ENCODE results near the gene PLAU. TPM values are rescaled to one million over a fixed set of nuclear protein-coding genes. Genes with fewer than 3 reads are reported as not detected.
A peak's percentile ranks its signal among the peaks of the same experiment; 100 is the strongest.

PLAU gene
- polyA plus RNA-seq (ENCODE audit: insufficient read length in 4 of 4): 10 to 100 TPM; 11.9 to 35.9 (median 20.3) TPM

DNA sequence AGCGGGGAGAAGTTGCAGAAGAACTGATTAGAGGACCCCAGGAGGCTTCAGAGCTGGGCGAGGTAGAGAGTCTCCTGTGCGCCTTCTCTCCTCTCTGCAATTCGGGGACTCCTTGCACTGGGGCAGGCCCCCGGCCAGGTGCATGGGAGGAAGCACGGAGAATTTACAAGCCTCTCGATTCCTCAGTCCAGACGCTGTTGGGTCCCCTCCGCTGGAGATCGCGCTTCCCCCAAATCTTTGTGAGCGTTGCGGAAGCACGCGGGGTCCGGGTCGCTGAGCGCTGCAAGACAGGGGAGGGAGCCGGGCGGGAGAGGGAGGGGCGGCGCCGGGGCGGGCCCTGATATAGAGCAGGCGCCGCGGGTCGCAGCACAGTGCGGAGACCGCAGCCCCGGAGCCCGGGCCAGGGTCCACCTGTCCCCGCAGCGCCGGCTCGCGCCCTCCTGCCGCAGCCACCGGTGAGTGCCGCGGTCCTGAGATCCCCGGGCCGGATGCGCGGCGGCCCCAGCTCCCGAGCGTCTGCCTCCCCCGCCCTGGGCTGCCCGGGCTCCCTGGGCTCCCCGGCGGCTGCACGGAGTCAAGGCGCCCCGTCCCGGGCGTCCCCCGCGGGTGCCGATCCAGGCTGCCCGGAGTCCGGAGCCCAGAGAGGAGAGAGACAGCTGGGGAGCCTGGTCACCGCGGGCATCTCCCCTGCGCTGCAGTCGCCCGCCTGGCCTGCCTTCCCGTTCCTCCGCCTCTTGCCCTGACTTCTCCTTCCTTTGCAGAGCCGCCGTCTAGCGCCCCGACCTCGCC lies at the start of gene PLAU:
TSS of gene PLAU (plus strand) at position 369 of the 789 bp plus-strand sequence. CDS start 424 bp downstream, outside the sequence.
- DNase-seq (ENCODE audit: low read depth in 4 of 4, low spot score in 3 of 4): no peak

DNA sequence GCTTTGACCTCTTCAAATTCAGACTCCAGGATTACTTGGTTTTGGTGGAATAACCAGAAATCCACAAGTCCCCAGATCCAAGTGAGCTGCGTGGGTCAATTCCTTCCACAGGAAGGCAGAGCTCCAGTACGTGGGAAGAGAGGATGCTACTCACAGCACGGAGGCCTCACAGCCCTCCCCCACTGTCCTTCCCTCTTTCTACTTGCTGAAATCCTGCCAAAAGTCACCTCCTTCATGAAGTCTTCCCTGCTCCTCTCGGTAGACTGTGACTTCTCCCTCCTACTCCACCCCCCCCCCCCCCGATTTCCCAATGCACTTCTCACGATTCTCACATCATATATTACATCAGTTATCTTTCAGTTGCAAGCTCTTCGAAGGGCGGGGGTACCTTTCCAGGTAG lies 48.9 kb upstream of the PLAU start:
- DNase-seq (ENCODE audit: low read depth in 4 of 4, low spot score in 3 of 4): no peak

DNA sequence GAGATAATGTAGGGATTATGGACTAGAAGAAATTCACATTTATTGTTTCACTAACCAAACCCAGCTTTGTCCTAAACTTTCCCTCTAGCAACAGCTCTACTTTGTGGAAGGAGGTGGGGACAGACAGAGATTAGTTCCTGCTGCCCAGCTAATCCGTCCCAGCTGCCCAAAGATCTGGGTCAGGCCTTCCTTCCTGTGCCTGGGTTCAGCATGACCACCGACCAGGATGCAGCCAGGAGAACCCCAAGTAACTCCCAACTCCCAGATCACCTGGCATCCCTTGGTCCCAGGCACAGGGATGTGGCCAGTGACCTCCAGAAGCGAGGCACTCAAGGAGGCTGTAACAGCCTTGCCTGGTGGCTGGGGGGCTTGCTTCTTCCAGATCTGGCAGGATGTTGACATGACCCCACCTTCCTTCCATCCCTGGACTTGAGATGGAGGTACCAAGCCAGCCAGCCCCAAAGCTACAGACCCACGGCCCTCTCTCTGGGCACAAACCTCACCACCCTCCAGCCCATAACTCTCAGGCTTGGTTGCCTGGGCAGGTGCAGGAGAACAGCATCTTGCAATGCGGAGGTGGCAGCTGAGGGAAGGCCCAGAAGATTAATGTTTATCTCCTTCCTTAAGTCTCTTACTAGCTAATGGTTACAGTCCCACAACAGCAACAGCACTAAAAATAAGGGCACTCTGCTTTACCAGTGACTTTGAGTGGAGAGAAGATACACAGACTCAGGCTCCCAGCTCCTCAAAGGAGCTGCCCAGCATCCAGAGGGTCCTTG lies 47.7 kb upstream of the PLAU start:
- no peak for DNase-seq (ENCODE audit: low read depth in 4 of 4, low spot score in 3 of 4)

DNA sequence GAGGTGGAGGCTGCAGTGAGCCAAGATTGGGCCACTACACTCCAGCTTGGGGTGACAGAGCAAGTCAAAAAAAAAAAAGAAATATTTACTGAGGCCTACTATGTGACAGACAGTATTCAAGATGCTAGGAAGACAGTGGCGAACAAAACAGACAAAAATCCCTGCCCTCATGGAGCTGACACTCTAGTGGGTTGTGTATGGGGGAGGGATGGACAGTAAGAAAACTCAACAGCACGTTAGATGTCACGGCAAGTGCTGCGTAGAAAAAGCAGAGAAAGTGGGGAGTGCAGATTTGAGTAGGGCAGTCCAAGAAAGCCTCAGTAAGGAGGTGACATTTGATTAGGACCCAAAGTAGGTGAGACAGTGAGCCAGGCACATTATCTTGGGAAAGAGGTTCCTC lies 46.7 kb upstream of the PLAU start:
- DNase-seq (ENCODE audit: low read depth in 4 of 4, low spot score in 3 of 4): no peak

DNA sequence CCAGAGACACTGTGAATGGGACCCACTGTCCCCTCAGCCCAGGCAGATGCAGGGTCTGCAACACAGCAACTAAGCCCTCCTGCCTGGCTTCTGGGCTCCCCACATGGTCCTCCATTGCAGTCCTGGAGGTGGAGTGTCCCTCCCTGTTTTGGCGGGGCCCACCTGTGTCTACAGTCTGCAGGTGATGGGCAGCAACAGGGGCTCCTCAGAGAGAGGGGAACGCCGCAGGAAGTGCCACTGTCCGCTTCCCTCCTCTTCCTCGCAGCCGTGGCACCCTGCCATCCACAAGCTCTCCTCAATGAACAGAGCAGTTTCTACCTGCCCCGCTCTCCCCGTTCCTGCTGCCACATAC lies 45.8 kb upstream of the PLAU start:
- no peak for DNase-seq (ENCODE audit: low read depth in 4 of 4, low spot score in 3 of 4)

DNA sequence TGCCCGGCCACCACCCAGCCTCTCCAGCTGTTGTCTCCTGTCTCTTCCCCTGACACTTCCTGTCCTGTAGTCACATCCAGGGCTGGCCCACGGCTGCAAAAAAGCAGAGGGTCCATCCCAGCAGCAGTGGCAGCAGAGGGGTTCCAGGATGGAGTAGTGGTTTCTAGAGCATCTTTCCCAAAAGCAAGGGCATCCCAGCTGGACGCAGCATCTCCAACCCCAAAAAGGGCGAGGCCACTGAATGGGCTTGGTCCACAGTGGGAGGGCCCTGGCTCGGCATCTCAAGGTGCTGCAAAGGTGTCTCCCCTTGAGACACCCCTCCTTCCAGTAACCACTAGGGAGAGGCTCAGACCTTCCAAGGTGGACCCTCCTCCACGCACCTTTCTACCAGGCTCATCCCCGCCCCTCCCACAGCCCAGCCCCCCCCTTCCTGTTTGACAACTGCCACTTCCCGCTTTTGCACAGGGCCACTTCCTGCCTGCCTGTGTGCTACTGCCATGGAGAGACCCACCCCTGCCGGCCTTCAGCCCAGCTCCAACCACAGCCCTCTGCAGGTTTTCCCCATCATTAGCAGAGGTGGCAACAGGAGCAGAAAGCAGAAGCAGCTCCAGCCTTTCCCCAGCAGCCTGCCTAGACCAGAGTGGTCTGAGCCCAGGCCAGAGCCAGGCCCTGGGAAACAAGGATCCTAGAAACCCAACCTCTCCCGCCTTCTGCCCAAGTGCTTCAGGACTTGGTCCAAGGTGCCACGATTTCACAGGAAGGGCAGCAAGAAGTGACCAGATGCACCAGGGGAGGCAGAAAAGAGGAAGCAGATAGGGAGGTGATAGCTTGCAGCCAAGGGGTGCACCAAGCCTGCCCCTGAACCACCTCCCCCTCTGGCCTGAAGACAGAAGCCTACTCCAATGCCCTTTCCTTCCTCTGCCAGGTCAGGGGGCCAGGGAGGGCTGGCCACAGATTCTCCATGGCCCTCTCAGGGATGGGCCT lies 45.2 kb upstream of the PLAU start:
- DNase-seq (ENCODE audit: low read depth in 4 of 4, low spot score in 3 of 4): no peak

DNA sequence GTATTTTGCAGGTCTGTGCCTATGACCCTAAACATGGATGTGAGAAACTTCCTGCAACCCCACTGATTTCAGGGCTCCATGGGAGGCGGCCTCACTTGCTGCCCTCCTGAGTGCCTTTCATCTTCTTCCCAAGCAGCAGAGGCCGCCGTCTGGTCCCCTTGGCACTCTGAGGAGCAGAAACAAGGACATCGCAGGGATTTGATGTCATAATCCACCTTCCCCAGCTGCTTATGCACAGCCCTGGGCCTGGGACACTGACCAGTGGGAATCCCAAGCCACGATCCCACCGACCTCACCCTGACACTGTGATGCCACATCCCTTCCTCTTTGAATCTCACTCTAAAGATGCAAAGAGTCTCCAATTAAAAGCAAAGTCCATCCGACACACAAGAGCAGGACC lies 44.3 kb upstream of the PLAU start:
- no peak for DNase-seq (ENCODE audit: low read depth in 4 of 4, low spot score in 3 of 4)

DNA sequence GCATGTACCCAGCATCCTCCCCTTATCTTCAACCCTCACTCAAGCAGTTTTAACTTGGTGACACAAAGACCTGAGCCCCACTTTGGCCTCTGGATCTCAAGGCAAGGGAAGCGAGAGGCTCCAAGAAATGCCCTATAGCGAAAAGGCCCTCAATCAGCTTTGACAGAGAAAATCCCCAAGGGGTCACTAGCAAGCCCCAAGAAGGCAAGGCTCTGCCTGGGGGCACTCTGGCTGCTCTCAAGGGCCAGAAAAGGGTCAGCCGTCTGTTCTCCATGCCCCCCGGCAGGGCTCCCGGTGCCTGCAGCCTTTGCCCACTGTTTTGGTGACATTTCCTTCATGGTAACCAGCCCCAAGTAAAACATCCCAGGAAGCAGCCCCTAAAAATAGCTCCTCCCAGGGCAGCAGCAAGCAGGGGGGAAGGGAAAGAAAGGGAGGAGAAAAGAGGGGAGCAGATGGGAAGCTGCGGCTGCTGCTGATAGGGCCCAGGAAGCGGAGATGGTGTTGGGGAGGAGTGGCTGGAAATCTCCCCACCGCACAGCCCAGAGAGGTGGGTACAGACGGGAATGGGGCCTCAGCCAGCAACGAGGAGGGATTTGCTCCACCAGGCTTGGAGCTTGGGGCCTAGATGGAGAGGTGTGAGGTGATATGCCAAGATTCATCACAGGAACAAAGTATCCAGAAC lies 43.7 kb upstream of the PLAU start:
- DNase-seq (ENCODE audit: low read depth in 4 of 4, low spot score in 3 of 4): no peak

DNA sequence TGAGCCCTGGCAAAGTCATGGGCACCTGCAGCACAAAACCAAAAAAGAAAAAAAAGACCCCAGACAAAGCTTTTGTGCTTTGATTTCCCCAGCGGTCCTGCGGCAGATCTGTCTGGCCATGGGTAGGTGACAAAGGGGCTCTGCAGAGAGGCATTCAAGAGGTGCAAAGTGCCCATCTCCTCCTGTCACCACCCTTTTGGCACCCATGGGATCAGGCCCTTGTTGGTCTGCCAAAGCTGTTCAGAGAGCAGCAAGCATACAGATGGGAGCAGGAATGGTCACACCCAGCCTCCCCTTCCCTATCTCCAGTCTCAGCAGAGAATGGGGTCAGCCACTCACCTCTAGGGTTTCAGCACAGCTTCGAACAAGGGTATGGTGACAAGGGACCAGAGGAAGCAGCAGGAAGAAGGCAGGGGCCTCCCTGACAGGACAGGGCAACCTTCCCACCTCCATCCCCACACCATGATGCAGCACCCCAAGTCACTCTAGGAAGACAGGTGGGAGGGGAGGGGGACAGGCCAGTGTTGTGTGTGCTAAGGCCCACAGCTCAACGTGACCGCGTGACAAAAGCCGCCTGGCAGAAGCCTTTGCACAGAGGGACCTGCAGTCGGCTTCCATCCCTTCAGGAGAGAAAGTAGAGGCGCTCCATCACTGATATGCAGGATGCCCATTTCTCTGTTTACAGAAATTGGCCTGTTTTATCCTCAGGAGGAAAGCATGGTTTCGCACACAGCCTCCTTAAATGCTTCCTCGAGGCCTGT lies 42.9 kb upstream of the PLAU start:
- DNase-seq (ENCODE audit: low read depth in 4 of 4, low spot score in 3 of 4): no peak

DNA sequence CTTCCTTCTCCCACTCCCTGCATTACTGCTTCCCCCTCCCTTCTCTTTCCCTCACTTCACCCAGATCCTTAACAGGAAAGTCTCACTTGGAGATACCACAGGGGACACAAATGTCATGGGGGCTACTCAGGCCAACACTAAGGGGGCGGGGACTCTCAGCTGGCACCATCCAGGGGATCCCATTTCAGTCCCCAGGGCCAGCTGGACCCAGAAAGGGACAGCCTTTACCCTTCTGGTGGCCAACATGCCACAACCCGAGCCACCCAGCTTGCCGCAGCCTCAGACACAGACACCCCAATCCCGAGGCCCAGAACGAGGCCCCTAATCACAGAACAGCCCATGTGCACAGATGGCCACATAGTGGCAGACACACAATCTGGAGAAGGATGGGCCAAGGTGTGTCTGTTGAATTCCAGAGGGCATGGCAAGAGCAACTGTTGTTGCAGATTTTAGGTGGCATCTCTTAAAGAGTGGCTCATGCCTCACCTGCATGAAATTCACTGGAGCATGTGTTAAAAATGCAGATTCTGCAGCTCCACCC lies 42.2 kb upstream of the PLAU start:
- DNase-seq (ENCODE audit: low read depth in 4 of 4, low spot score in 3 of 4): no peak

DNA sequence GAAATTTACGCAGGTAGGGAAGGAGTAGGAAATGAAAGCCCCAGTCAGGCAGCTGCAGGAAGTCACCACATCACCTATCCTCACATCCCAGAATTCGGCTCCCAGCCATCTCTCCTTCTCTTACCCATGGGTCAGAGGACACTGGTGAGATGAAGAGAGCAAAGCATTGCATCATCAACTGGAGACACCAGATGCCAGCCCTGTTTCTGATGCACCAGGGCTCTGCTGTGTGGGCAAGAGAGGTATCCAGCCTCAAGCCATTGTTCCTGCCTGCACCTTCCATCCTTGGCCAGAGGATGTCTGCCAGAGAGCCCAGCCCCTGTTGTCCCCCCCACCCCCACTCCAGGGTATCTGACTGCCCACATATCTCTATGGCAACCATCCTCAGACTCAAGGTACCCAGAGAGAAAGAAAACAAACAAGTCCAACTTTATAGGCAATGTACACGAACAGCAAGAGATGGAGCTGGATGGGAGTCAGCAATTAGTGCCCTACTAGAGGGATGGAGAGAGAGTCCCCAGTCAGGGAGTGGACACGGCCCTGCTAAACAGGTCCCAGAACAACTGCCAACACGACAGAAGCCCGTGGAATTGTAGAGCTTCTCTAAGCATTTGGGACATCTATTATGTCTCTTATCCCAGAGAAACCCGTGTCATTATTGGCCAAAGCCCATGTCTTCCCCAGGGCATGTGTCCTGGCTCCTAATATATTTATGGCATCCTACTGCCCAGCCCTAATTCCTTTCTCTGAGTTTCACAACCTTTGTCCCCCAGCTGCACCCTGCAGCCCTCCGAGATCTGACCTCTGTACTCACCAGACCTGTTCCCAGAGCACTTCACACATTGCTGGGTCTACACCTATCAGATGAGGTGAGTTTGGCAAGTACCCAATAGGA lies 39.4 kb upstream of the PLAU start:
- no peak for DNase-seq (ENCODE audit: low read depth in 4 of 4, low spot score in 3 of 4)

DNA sequence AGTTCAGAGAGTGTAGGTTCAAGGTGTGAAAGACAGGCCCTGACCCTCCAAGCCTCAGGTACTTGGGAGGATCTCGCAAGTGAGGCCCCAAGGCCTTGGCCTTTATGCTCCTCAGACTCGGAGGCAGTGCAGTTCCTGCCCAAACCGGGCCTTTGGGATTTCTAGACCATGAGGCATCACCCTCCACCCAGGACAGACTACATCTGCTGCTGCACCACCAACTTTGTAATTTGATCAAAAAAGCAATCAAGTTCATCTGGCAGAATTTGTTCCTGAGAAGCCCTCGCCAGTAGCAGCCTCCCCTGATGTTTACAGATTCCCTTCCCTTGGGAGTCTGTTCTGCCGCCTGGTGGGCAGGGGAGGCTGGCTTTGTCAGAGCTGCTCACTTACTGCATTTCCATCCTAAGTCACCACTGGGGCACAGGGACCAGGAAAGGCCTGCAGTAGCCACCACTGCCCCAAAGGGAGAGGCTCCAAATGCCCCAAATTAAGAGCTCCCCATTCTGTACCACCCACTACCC lies 38.7 kb upstream of the PLAU start:
- no peak for DNase-seq (ENCODE audit: low read depth in 4 of 4, low spot score in 3 of 4)

DNA sequence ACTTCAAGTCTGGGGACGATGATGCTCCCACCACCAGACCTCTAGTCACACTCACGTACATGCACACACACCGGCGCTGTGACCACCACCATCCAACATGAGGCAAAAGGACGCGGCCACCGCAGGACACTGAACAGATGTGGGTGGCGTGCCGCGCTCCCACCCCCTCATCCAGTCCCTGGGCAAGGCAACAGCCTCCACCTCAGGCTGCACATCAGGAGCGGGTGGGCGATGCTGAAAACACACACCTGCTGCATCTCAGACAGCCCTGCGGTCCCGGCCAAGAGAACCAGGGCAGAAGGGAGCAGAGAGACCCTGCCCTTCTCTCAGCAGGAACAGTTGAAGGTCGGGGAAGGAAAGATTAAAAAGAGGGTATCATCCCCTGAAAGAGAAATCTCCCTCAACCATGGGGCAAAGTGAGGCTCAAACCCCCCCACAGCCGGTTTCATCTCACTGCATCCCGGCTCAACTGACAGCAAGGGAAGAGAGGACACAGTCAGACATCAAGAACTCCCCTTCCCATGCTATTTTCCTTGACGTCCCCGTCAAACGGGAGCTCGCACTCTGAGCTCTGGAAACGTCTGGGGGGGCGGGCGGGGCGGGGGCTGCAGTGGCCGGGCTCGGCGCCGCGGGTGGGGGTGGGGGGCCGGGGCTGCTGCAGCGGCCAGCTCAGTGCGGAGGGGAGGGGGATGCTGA lies 37.6 kb upstream of the PLAU start:
- no peak for DNase-seq (ENCODE audit: low read depth in 4 of 4, low spot score in 3 of 4)

DNA sequence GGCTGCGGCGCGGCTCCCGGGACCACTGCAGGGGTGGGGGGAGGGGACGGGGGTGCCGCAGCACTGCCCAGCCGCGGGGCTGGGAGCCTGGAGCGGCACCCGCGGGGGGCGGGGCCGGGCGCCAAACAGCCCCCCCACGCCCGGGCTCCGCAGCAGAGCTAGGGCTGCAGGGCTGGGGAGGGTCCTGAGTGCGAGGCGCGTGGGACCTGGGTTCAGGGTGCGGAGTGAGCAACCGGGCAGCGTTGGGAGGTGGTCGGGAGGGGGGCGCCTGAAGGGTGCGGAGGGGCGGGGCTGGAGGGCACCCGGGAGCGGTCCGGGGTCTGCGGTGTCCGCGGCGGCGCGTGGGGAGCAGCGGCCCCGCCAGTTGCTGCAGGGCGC lies 37.1 kb upstream of the PLAU start:
- no peak for DNase-seq (ENCODE audit: low read depth in 4 of 4, low spot score in 3 of 4)

DNA sequence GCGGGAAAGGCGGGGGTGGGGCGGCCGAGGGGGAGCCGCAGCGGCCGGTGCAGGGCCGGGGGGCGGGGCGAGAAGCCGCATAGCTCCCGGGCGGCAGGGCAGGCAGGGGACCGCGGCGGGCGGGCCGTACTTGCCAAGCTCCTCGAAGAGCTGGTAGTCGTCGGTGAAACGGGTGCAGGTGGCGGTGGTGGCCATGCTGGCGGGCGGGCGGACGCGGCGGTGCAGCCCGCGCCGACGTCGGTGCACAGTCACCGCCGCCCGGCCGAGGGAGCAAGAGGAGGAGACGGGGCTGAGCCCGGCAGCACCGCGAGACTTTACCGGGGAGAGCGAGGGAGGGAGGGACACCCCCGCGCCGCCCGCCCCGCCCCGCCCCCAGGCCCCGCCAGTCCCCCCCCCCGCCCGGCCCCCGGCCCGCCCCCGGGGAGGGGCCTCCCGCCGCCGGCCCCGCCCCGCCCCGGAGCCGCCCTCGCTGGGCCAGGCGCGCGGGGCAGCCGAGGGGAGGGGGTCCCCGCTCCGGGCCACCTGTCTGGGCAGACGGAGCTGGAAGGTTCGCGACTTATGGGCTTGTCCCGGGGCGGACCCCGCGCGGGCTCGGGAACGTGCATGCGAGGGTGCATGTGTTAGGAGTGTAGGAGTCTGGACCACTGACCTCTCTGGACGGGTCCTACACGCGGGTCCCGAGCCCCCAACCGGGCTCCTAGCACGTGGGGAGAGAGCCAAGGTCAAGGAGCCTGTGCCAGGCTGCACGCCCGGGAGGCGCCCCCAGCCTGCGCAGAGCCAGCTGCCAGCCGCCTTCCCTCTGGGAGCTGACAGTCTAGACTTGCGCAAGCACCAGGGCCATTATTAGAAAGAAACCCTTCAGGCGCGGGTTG lies 36.4 kb upstream of the PLAU start, which contains the start of gene CAMK2G:
TSS of gene CAMK2G (minus strand) at position 289 of the 872 bp plus-strand sequence. CDS start at position 195, 94 bp downstream.
- peak in 2 of 4 donors; percentile 42 to 59 for DNase-seq (ENCODE audit: low read depth in 4 of 4, low spot score in 3 of 4)

DNA sequence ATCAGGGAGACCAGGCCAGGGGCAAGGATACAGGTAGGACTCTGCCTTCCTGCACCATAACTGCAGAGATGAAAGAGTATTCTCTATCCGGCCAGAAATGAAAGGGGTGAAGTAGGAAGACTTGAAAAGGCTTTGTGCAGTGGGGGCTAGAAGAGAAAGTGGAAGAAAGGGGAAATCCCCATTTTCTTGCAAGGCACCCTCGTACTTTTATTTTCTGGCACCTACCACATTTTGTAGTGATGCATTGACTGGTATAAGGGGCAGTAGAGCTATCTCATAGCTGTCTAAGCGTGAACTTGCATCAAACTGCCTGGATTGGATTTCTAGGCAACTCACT lies 35.8 kb upstream of the PLAU start:
- DNase-seq (ENCODE audit: low read depth in 4 of 4, low spot score in 3 of 4): no peak
